Spleen (tissue), 7 donors: ENCODE measurements around the gene ADAMTS18.

Experiments used
- POLR2A ChIP-seq, 3 donors: fragments of 450-650 bp; IDR thresholded peaks; one replicate each; pipeline ENCODE4 v1.5.1; 2017; ENCODE audit warnings: antibody characterized with exemption in 3 of 3, mild to moderate bottlenecking in 1 of 3
- POLR2AphosphoS5 ChIP-seq, 3 donors: sonication (generic); formaldehyde crosslinking; IDR thresholded peaks; one replicate each; pipeline ENCODE4 v1.5.1; 2017; ENCODE audit warnings: antibody characterized with exemption in 3 of 3
- TF ChIP-seq, protein P1 (sequence below), 11 experiments: fragments of 200-600 bp in 7 of 11; fragments of 450-650 bp in 4 of 11; sonication (generic) in 4 of 11; IDR thresholded peaks in 8 of 11; conservative IDR thresholded peaks in 3 of 11; 1 replicate in 7 of 11; 2 replicates in 4 of 11; pipeline versions ENCODE4 v1.4.0 to v1.8.0; 2016 to 2021; ENCODE audit warnings: antibody characterized with exemption in 11 of 11, inconsistent platforms in 4 of 11, mild to moderate bottlenecking in 1 of 11
- donor health status: DM: no; HTN: no; CAD: no; lungs with moderate emphysema.
- donor health status: DM: no; HTN: no; CAD: no.
- donor health status: DM: no; HTN: no; CAD: no.

DNA sequence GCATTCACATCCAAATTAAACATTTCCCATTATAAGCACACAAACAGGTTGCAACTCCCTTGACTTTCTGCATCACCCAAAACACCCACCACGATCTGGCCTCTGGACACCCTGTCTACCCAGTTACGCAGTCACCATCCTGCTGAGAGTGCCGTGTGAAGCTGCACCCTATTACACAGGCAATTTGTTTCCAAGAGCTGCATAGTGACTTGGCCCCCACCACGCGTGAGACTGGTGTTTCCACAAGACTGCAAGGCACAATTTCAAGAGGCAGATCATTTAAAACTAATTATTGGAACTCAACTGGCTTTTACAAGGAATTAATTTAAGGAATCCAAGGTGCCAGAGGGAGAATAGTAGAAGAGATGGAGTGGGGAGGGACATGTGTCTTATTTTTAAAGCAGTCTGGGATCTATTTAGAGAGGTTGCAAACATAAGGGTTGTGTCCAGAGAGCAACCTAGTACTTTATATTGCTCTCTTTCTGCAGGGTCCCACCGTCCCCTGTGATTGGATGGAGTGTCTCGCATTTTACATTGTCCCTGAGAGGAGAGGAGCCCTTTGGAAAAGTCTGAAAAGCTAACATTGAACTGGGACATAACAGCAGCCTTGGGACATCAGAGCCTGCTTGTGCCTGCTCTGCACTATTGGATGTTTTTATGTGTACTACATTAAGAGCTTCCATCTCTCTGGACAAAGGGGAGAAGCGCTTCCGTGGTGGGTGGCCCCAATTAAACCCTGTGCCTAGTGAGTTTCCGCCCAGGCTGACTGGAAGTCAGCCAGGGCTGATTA is 8.7 kb upstream of the ADAMTS18 start:
- TF ChIP-seq, protein P1, sequence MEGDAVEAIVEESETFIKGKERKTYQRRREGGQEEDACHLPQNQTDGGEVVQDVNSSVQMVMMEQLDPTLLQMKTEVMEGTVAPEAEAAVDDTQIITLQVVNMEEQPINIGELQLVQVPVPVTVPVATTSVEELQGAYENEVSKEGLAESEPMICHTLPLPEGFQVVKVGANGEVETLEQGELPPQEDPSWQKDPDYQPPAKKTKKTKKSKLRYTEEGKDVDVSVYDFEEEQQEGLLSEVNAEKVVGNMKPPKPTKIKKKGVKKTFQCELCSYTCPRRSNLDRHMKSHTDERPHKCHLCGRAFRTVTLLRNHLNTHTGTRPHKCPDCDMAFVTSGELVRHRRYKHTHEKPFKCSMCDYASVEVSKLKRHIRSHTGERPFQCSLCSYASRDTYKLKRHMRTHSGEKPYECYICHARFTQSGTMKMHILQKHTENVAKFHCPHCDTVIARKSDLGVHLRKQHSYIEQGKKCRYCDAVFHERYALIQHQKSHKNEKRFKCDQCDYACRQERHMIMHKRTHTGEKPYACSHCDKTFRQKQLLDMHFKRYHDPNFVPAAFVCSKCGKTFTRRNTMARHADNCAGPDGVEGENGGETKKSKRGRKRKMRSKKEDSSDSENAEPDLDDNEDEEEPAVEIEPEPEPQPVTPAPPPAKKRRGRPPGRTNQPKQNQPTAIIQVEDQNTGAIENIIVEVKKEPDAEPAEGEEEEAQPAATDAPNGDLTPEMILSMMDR (IDR thresholded peaks at IDR 0.05 in 8 of 11, conservative IDR thresholded peaks at IDR 0.05 in 3 of 11): no peak
- TF ChIP-seq POLR2AphosphoS5 (IDR thresholded peaks at IDR 0.05) (no peak), POLR2A (IDR thresholded peaks at IDR 0.05) (no peak)
